Cardiac fibroblast (primary cell): ENCODE measurements around the gene CDK14.
A peak's percentile ranks its signal among the peaks of the same experiment; 100 is the strongest.

Experiments used
- DNase-seq, 2 donors: peaks; one replicate each; pipeline versions ENCODE4 v3.0.0 to v3.0.0-alpha.2; 2010; ENCODE audit warnings: low read depth in 2 of 2
- H3K4me3 ChIP-seq, 2 donors: replicated peaks in 1 of 2; 1 replicate in 1 of 2; 2 replicates in 1 of 2; pipeline ENCODE4 v1.5.1; 2011; ENCODE audit warnings: low read depth in 2 of 2, low read length in 2 of 2, mild to moderate bottlenecking in 2 of 2, moderate library complexity in 1 of 2
- CTCF ChIP-seq: IDR thresholded peaks from one replicate; pipeline ENCODE4 v1.5.1; 2011; ENCODE audit warnings: low read depth, mild to moderate bottlenecking, low read length, inconsistent platforms

The CDK14 gene

GRCh38 chr7:91126762-91127161 is 530.6 kb downstream of the CDK14 start:
- no peak for DNase-seq
- no peak overlapping the region for H3K4me3 ChIP-seq
- TF ChIP-seq CTCF, result no peak

GRCh38 chr7:91127325-91127724 is 531.2 kb downstream of the CDK14 start:
- no peak overlapping the region for H3K4me3 ChIP-seq
- DNase-seq, result no peak
- no peak for TF ChIP-seq CTCF

DNA sequence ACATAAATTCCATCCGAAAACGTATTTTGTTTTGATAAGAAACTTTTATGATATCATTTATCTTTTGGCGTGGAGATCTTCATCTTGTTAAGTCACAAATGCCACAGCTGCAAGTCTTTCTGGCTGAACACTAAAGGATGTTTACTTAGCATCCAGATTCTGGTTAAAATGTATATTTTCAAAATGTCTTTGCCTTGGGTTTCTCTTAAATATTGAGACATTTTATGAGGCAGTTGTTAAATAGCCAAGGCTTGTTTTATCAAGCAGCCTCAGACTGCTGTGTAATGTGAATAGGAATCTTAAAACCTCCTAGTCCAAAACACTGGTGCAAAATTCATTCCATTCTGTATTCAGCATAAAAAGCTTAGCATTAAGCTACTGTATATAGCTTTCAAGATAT is 531.8 kb downstream of the CDK14 start:
- no peak overlapping the region for H3K4me3 ChIP-seq
- DNase-seq, result no peak
- no peak for TF ChIP-seq CTCF

- no peak overlapping the region for H3K4me3 ChIP-seq
- peak in 1 of 2 donors; percentile 14 for DNase-seq
- no peak for TF ChIP-seq CTCF
Measured at GRCh38 chr7:91128683-91129348, 532.7 kb downstream of the CDK14 start.

GRCh38 chr7:91135300-91135699 is 539.2 kb downstream of the CDK14 start:
- no peak overlapping the region for H3K4me3 ChIP-seq
- no peak for DNase-seq
- TF ChIP-seq CTCF, result no peak

DNA sequence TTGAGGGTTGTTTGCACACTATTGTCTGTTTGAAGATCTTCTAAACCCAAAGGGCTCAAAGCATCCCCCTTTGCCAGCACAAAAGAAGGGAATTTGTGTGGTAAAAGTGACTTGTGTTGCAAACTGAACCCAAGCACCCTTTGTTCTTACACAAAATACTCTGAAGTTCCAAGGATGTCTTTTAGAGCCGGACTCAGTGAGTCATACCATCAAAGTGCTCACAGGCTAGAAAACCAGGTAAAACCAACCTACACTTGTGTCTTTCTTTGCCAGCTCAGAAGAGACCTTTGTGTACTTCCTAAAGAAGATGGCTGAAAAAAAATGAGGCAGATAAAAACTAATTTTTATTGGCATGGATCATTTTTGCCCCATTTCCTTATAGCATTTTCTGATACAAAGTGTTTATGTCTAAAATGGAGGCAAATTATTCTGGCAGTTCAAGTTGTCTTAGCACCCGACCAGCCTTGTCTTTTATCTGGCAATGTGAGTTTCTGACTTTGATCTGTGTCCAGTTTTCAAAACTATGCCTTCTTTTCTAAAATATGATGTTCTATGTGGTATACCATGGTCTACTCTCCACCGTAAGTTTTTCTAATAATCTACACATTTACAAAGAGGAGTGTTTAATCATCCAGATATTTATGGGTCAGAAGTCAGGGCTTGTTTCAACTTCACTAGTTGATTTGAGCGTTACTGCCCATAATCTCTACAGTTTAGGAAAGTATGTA is 539.7 kb downstream of the CDK14 start:
- TF ChIP-seq CTCF, result no peak
- H3K4me3 ChIP-seq, result no peak overlapping the region
- no peak for DNase-seq
